SK-N-SH (cell line): ENCODE results near the gene GSG1L. TPM values are rescaled to one million over a fixed set of nuclear protein-coding genes. Genes with fewer than 3 reads are reported as not detected.

Source experiments
- CTCF ChIA-PET: fragments of 300-600, 350-600 bp; formaldehyde crosslinking; extraction: SDS; loops from one replicate; lab custom pipeline; 2021; lab: Yijun Ruan, JAX
- POLR2A ChIA-PET: fragments of 350-600 bp; sonication (Branson Sonifier 250); formaldehyde crosslinking; extraction: SDS; loops from one replicate; lab custom pipeline; 2020; ENCODE audit warnings: antibody characterized with exemption, inconsistent platforms; lab: Yijun Ruan, JAX
- DNase-seq: peaks from one replicate; pipeline ENCODE4 v3.0.0; 2012
- H2AFZ ChIP-seq: fragments of 200-600 bp; sonication (generic); 2 replicates; pipeline ENCODE4 v1.8.1; 2016; ENCODE audit warnings: antibody characterized with exemption, mild to moderate bottlenecking, low read depth
- H3F3A ChIP-seq: fragments of 200-600 bp; sonication (generic); replicated peaks from 2 replicates; pipeline ENCODE3; 2016; ENCODE audit warnings: antibody characterized with exemption, mild to moderate bottlenecking; ENCODE audit not compliant: insufficient read depth
- H3K27ac ChIP-seq, 2 experiments: fragments of 200-500 bp in 1 of 2; fragments of 200-600 bp in 1 of 2; sonication (Bioruptor generic) in 1 of 2; sonication (generic), shearing (Covaris generic) in 1 of 2; 2 replicates each; pipeline versions ENCODE4 v1.5.1 to v1.6.1; 2014 to 2016; ENCODE audit warnings: low read depth in 2 of 2, inconsistent platforms in 1 of 2, low read length in 1 of 2, mild to moderate bottlenecking in 1 of 2, mixed read lengths in 1 of 2
- H3K27me3 ChIP-seq: fragments of 200-600 bp; sonication (generic), shearing (Covaris generic); 2 replicates; pipeline ENCODE4 v1.6.1; 2016; ENCODE audit warnings: mixed run types; ENCODE audit not compliant: insufficient read depth
- H3K36me3 ChIP-seq, 2 experiments: fragments of 200-500 bp in 1 of 2; fragments of 200-600 bp in 1 of 2; sonication (Bioruptor generic) in 1 of 2; sonication (generic) in 1 of 2; replicated peaks in 1 of 2; 2 replicates each; pipeline versions ENCODE3 to v1.5.1; 2014 to 2016; ENCODE audit warnings: low read length in 1 of 2, mild to moderate bottlenecking in 1 of 2; ENCODE audit not compliant: insufficient read depth in 2 of 2, control insufficient read depth in 1 of 2
- H3K4me1 ChIP-seq, 2 experiments: fragments of 200-500 bp in 1 of 2; fragments of 200-600 bp in 1 of 2; sonication (Bioruptor generic) in 1 of 2; sonication (generic), shearing (Covaris generic) in 1 of 2; 2 replicates each; pipeline versions ENCODE4 v1.5.1 to v1.6.1; 2014 to 2016; ENCODE audit warnings: low read depth in 1 of 2, low read length in 1 of 2, mixed run types in 1 of 2; ENCODE audit not compliant: insufficient read depth in 2 of 2, control insufficient read depth in 1 of 2
- H3K4me2 ChIP-seq: fragments of 200-600 bp; sonication (generic), shearing (Covaris generic); 2 replicates; pipeline ENCODE4 v1.6.1; 2017; ENCODE audit warnings: mixed run types
- H3K4me3 ChIP-seq, 2 experiments: fragments of 200-500 bp in 1 of 2; fragments of 200-600 bp in 1 of 2; sonication (Bioruptor generic) in 1 of 2; sonication (generic), shearing (Covaris generic) in 1 of 2; 2 replicates each; pipeline versions ENCODE4 v1.5.1 to v1.8.1; 2014 to 2016; ENCODE audit warnings: low read depth in 2 of 2, inconsistent platforms in 1 of 2, low read length in 1 of 2, mild to moderate bottlenecking in 1 of 2, mixed read lengths in 1 of 2, moderate library complexity in 1 of 2
- H3K79me2 ChIP-seq: fragments of 200-600 bp; sonication (generic); 2 replicates; pipeline ENCODE4 v1.8.1; 2017; ENCODE audit warnings: mild to moderate bottlenecking; ENCODE audit not compliant: insufficient read depth
- H3K9ac ChIP-seq: fragments of 200-600 bp; sonication (generic); 2 replicates; pipeline ENCODE4 v1.6.1; 2017; ENCODE audit warnings: mixed run types
- H3K9me2 ChIP-seq: fragments of 200-600 bp; sonication (generic); 2 replicates; pipeline ENCODE4 v1.6.1; 2017; ENCODE audit warnings: mixed run types
- H3K9me3 ChIP-seq: fragments of 200-600 bp; sonication (generic); 2 replicates; pipeline ENCODE4 v1.6.1; 2017; ENCODE audit warnings: mixed run types, mild to moderate bottlenecking, moderate library complexity
- H4K20me1 ChIP-seq: fragments of 200-600 bp; sonication (generic); 2 replicates; pipeline ENCODE4 v1.6.1; 2017; ENCODE audit warnings: mild to moderate bottlenecking, mixed run types; ENCODE audit not compliant: insufficient read depth
- CHD2 ChIP-seq: fragments of 150-350 bp; IDR thresholded peaks from 2 replicates; pipeline ENCODE4 v1.6.1; 2018; ENCODE audit warnings: low read length; ENCODE audit not compliant: partially characterized antibody
- CTCF ChIP-seq: fragments of 200-600 bp; sonication (generic); IDR thresholded peaks from 2 replicates; pipeline ENCODE4 v1.6.1; 2017; ENCODE audit warnings: antibody characterized with exemption, mild to moderate bottlenecking, moderate library complexity
- ELF1 ChIP-seq: IDR thresholded peaks from 2 replicates; pipeline ENCODE4 v1.4.0; 2012
- EP300 ChIP-seq, 2 experiments: IDR thresholded peaks; 2 replicates each; pipeline versions ENCODE4 v1.4.0 to v1.6.1; 2012; ENCODE audit warnings: borderline replicate concordance in 1 of 2, low read depth in 1 of 2, low read length in 1 of 2
- FOXJ3 ChIP-seq: sonication (generic); formaldehyde crosslinking; IDR thresholded peaks from 2 replicates; pipeline ENCODE4 v1.5.1; 2020; ENCODE audit warnings: mild to moderate bottlenecking, missing genetic modification reagents
- GABPA ChIP-seq: IDR thresholded peaks from 2 replicates; pipeline ENCODE4 v1.4.0; 2012; ENCODE audit warnings: low read depth, mild to moderate bottlenecking
- GATA2 ChIP-seq: sonication (generic); formaldehyde crosslinking; IDR thresholded peaks from 2 replicates; pipeline ENCODE4 v1.5.0; 2020; ENCODE audit warnings: mild to moderate bottlenecking, missing genetic modification reagents
- IRF3 ChIP-seq: fragments of 150-350 bp; IDR thresholded peaks from 2 replicates; pipeline ENCODE4 v1.6.1; 2016; ENCODE audit warnings: mild to moderate bottlenecking, low read depth, low read length
- PBX3 ChIP-seq: IDR thresholded peaks from 2 replicates; pipeline ENCODE4; 2012
- POLR2AphosphoS5 ChIP-seq: IDR thresholded peaks from 2 replicates; pipeline ENCODE4 v1.6.1; 2012; ENCODE audit warnings: low read depth, low read length
- RAD21 ChIP-seq: IDR thresholded peaks from 2 replicates; pipeline ENCODE4 v1.6.1; 2012; ENCODE audit warnings: mild to moderate bottlenecking, low read length
- RCOR1 ChIP-seq: fragments of 150-350 bp; IDR thresholded peaks from 2 replicates; pipeline ENCODE4 v1.6.1; 2017; ENCODE audit warnings: antibody characterized with exemption, low read length
- TAF1 ChIP-seq: IDR thresholded peaks from 2 replicates; pipeline ENCODE4 v1.6.1; 2012; ENCODE audit warnings: low read depth, mild to moderate bottlenecking, low read length, moderate library complexity, borderline replicate concordance
- USF2 ChIP-seq: fragments of 150-350 bp; IDR thresholded peaks from 2 replicates; pipeline ENCODE4 v1.6.1; 2017; ENCODE audit warnings: antibody characterized with exemption, low read length, low read depth, borderline replicate concordance
- YY1 ChIP-seq: IDR thresholded peaks from 2 replicates; pipeline ENCODE4 v1.4.0; 2012; ENCODE audit warnings: low read depth, mild to moderate bottlenecking
- WGBS: methylation state at CpG from one replicate; pipeline ENCODE4 v1.1.6; 2017; ENCODE audit warnings: low lambda C conversion rate; 5-methylcytosine and 5-hydroxymethylcytosine counted together
- polyA plus RNA-seq, 3 experiments: library from polyadenylated mRNA; depleted of rRNA; stranded (reverse); fragments of >200 nt; gene quantifications; 2 replicates each; pipeline ENCODE4 v1.2.3, GENCODE V29; 2012

Gene GSG1L
- polyA plus RNA-seq, 1 of the 3 experiments (the other 2 are of a cell fraction): not detected

- H4K20me1 ChIP-seq: no peaks in the 10 kb centered on the region
- TF ChIP-seq RAD21: no peak
- no peak for TF ChIP-seq IRF3
- TF ChIP-seq EP300 (IDR thresholded peaks at IDR 0.05; ENCODE audit: borderline replicate concordance in 1 of 2, low read depth in 1 of 2, low read length in 1 of 2): no peak
- no peak for TF ChIP-seq FOXJ3
- no peak for TF ChIP-seq PBX3
- TF ChIP-seq ELF1: no peak
- no peak for TF ChIP-seq GATA2 (CRISPR knock-in tag)
- TF ChIP-seq POLR2AphosphoS5: no peak
- TF ChIP-seq RCOR1: no peak
- TF ChIP-seq GABPA: no peak
- TF ChIP-seq USF2: no peak
- TF ChIP-seq CHD2: no peak
- no peak for TF ChIP-seq YY1
- TF ChIP-seq CTCF: no peak
- TF ChIP-seq TAF1: no peak
- WGBS: 23% methylated on average over 4 of the region's 4 CpGs
- no peak for DNase-seq
- no peak overlapping the region for H3K9ac ChIP-seq
- no peak overlapping the region for H3K27ac ChIP-seq
- ChIA-PET POLR2A (no interaction called here), CTCF (interaction anchor here (1.5 kb wide), 1 partner anchor 22 kb away, joined by 4 read pairs; no protein-coding TSS in a partner anchor)
- H3K9me2 ChIP-seq: no peaks in the 10 kb centered on the region
- H2AFZ ChIP-seq: no peak overlapping the region
- no peaks in the 10 kb centered on the region for H3K27me3 ChIP-seq
- no peak overlapping the region for H3K4me3 ChIP-seq
- no peaks in the 10 kb centered on the region for H3F3A ChIP-seq
- H3K36me3 ChIP-seq: no peaks in the 10 kb centered on the region
- H3K9me3 ChIP-seq: no peaks in the 10 kb centered on the region
- H3K79me2 ChIP-seq: no peaks in the 10 kb centered on the region
- H3K4me2 ChIP-seq: no peak overlapping the region
- no peaks in the 10 kb centered on the region; a peak in 1 of 4 replicates for H3K4me1 ChIP-seq
Observed at GRCh38 chr16:27994686-27995085, 68.8 kb downstream of the GSG1L start.
